HL-60 (cell line): ENCODE results near the gene TSC22D1.

ENCODE experiments used
- GABPA ChIP-seq: IDR thresholded peaks from 2 replicates; pipeline ENCODE4 v1.6.1; 2012; ENCODE audit warnings: low read depth
- POLR2AphosphoS5 ChIP-seq: IDR thresholded peaks from 2 replicates; pipeline ENCODE4 v1.6.1; 2012; ENCODE audit warnings: low read depth
- SPI1 ChIP-seq: IDR thresholded peaks from 2 replicates; pipeline ENCODE4 v1.6.1; 2012; ENCODE audit warnings: low read depth, mild to moderate bottlenecking, borderline replicate concordance
- TF ChIP-seq, protein P1 (sequence below): IDR thresholded peaks from one replicate; pipeline ENCODE4 v1.5.1; 2011; ENCODE audit warnings: low read length, control low read depth, inconsistent platforms; ENCODE audit not compliant: insufficient read depth

DNA sequence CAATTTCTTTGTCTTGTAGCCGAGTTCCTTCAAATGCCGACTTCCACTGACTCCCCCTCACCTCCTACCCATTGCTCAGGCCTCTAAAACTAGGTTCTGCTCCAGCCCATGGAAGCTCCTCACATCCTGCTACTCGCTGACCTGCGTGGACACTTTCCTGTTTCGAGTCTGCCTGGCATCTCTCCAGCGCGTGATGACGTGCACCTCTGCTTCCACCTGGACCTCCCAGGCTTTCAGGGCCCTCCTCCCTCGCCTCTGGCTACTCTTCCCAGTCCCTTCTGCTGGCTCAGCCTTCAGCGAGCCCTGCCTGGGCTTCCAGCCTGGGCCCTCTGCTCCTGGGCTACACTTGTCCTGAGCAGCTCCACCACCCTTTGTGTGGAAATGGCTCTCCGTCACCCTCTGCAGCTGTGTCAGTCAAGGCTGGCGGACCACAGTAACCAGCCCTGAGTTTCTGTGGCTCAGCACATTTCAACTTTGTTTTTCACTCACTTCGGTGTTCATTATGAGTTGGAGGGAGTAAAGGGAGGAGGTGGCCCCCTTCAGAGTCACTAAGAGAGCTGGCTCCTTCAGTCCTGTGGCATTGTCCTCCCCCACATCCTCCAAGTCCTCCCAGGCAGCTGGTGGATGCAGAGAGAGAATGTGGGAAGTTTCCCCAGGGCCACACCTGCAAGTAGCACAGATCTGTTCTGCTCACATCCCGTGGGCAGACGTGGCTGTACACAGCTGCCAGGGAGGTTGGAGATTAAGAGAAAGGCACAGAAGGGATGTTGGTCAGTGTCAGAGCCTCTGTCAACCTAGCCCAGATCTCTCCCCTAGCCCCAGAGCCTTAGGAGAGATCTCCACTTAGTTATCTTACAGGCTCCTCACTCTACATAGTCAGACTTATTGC, 153.1 kb downstream of the TSC22D1 start:
- TF ChIP-seq, protein P1, sequence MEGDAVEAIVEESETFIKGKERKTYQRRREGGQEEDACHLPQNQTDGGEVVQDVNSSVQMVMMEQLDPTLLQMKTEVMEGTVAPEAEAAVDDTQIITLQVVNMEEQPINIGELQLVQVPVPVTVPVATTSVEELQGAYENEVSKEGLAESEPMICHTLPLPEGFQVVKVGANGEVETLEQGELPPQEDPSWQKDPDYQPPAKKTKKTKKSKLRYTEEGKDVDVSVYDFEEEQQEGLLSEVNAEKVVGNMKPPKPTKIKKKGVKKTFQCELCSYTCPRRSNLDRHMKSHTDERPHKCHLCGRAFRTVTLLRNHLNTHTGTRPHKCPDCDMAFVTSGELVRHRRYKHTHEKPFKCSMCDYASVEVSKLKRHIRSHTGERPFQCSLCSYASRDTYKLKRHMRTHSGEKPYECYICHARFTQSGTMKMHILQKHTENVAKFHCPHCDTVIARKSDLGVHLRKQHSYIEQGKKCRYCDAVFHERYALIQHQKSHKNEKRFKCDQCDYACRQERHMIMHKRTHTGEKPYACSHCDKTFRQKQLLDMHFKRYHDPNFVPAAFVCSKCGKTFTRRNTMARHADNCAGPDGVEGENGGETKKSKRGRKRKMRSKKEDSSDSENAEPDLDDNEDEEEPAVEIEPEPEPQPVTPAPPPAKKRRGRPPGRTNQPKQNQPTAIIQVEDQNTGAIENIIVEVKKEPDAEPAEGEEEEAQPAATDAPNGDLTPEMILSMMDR = no peak
- TF ChIP-seq POLR2AphosphoS5 (no peak), GABPA (no peak), SPI1 (no peak)
